ENCODE data around the gene IL11RA.
A peak's percentile ranks its signal among the peaks of the same experiment; 100 is the strongest.

IL11RA gene

GRCh38 chr9:34651876-34652601, at the start of gene IL11RA:
TSS of gene IL11RA (plus strand) at chr9:34652185. CDS start at chr9:34655218, 3,033 bp downstream.
- no peak for DNase-seq (ENCODE audit: low read depth)

GRCh38 chr9:34603610-34604231, 48.3 kb upstream of the IL11RA start:
- DNase-seq (ENCODE audit: low read depth), result peak; percentile 50

GRCh38 chr9:34606190-34606589, 45.8 kb upstream of the IL11RA start:
- no peak for DNase-seq (ENCODE audit: low read depth)

GRCh38 chr9:34606905-34607304, 45.1 kb upstream of the IL11RA start:
- no peak for DNase-seq (ENCODE audit: low read depth)

GRCh38 chr9:34607331-34607730, 44.7 kb upstream of the IL11RA start:
- DNase-seq (ENCODE audit: low read depth), result no peak

- no peak for DNase-seq (ENCODE audit: low read depth)
These were observed 41.4 kb upstream of the IL11RA start for GRCh38 chr9:34610434-34611206.

- no peak for DNase-seq (ENCODE audit: low read depth)
These were observed 40.7 kb upstream of the IL11RA start for GRCh38 chr9:34611251-34611810.

- peak; percentile 75 for DNase-seq (ENCODE audit: low read depth)
These were observed 39.9 kb upstream of the IL11RA start, which contains the start of gene RPP25L for GRCh38 chr9:34611811-34612787. TSS of gene RPP25L (minus strand) at chr9:34612097. CDS start at chr9:34611296, 801 bp downstream.

GRCh38 chr9:34612788-34613390, 39.1 kb upstream of the IL11RA start:
- peak; percentile 39 for DNase-seq (ENCODE audit: low read depth)

- no peak for DNase-seq (ENCODE audit: low read depth)
These were observed 36.9 kb upstream of the IL11RA start for GRCh38 chr9:34615132-34615531.

- peak; percentile 75 for DNase-seq (ENCODE audit: low read depth)
These were observed 31.7 kb upstream of the IL11RA start, which contains the start of gene DCTN3 for GRCh38 chr9:34620061-34620994. TSS of gene DCTN3 (minus strand) at chr9:34620495. CDS start at chr9:34620464, 31 bp downstream.

GRCh38 chr9:34623374-34624235, 28.4 kb upstream of the IL11RA start:
- DNase-seq (ENCODE audit: low read depth), result no peak

- DNase-seq (ENCODE audit: low read depth), result no peak
These were observed 27.4 kb upstream of the IL11RA start for GRCh38 chr9:34624475-34625185.

- no peak for DNase-seq (ENCODE audit: low read depth)
These were observed 26.8 kb upstream of the IL11RA start for GRCh38 chr9:34625186-34625486.

GRCh38 chr9:34627716-34628655, 24.0 kb upstream of the IL11RA start:
- DNase-seq (ENCODE audit: low read depth), result no peak

GRCh38 chr9:34628656-34629490, 23.1 kb upstream of the IL11RA start, which contains the start of gene ARID3C:
TSS of gene ARID3C (minus strand) at chr9:34629066. CDS start at chr9:34628014, 1,052 bp downstream.
- DNase-seq (ENCODE audit: low read depth), result peak; percentile 37
